Stimulated activated CD8-positive, alpha-beta memory T cell treated with anti-CD3 and anti-CD28 coated beads, Interleukin-4, amount 100 ng/mL, for 48 hours (primary cell): ENCODE measurements around the gene TAS2R60.
"Not testable (repeated sequence)": the region's sequence is repeated elsewhere in the genome, so short reads cannot be mapped to it uniquely, and the experiment has no call there.

Experiments
- DNase-seq: peaks from one replicate; pipeline ENCODE4 v3.0.0-alpha.2; 2020

Gene TAS2R60

DNA sequence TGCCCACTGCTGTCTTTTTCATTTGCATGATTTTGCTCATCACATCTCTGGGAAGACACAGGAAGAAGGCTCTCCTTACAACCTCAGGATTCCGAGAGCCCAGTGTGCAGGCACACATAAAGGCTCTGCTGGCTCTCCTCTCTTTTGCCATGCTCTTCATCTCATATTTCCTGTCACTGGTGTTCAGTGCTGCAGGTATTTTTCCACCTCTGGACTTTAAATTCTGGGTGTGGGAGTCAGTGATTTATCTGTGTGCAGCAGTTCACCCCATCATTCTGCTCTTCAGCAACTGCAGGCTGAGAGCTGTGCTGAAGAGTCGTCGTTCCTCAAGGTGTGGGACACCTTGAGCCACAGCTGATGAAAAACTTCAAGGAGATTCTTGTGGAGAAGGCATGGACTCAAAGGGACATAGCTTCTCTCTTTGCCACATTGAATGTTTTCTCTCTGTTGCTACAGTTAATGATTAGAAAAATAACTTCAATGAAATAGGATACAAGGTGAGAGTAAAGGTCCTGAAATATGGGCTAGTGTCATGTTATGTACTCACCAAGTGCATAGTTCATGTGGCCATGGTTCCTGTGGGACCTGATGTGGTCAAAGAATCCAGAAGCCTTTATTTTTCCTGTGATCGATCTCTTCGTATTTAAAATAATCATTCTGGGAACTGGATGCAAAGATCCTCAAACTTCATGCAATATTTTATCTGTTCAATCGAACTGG lies 970 bp downstream of the TAS2R60 start:
- DNase-seq, result no peak

- no peak for DNase-seq
These were observed 1.5 kb downstream of the TAS2R60 start for GRCh38 chr7:143444785-143445184.

DNA sequence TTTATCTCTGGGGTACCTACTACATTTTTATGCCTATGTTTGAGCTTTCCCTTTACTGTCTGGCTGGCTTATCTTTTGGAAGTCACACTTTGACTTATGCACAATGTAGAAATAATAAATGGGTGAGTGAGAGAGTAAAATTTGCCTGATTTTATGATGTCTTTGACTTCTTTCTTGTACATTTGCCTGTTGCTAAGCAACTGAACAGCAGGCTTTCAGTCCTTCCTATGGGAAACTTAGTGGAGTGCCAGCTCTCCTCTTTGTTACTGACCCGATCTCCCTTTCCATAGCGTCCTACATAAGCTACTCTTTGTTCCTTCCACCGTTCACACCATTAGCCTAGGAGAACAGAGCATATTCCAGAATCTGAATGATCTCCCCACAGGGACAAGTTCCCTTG lies 4.2 kb downstream of the TAS2R60 start:
- no peak for DNase-seq

- no peak for DNase-seq
These were observed 5.2 kb downstream of the TAS2R60 start for GRCh38 chr7:143448429-143448828.

- DNase-seq, result no peak
These were observed 6.5 kb downstream of the TAS2R60 start for GRCh38 chr7:143449793-143450192.

DNA sequence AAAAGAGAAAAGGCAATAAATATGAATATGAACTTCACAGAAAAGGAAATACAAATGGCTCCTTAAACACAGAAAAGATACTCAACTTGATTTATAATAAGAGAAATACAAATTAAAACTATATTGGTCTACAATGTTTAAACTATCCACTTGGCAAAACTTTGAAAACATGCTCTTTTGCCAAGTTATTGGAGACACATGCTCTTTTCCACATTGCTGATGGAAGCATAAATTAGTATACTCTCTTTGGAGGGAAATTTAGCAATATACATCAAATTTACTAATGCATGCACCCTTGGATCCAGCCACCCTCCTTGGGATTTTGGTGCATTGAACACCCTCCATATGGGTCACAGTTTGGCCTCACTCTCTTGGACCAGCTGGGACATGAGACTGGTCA lies 7.9 kb downstream of the TAS2R60 start:
- no peak for DNase-seq

DNA sequence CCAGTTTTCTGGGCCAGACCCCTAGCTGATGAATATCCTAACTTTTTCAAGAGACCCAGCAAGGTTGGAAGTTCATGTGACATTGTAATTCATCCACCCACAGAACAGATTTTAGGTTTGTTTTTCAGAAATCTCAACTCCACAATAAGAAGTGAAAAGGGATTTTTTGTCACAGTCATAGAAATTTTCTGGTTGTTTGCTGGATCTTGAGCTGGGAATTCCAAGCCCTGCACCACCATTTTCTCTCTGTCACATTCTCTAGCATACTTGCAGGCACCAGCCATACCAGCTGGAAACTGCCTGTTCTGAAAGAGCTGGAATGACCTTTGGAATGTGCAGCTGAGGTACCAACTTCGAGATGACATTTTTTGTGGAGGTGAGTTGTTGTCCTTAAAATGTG lies 8.5 kb downstream of the TAS2R60 start:
- DNase-seq, result no peak

DNA sequence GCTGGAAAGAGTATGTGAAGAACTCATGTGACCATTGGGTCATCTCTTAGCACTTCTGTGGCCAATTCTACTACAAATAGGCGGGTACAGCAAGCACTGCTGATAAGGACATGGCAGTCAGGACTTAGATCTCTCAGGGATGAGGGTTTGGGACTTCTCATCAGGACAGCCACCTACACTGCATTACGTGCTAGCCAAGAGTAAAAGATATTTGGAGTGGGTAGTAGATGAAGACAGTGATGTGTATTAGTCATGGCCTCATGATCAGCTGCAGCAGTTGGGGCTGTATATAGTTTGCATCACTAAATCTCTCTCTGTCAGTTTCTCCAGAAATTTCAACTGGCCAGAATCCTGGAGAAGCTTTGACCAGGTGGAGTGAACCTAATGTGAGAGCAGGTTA lies 9.2 kb downstream of the TAS2R60 start:
- DNase-seq, result no peak

- no peak for DNase-seq
These were observed 10.9 kb downstream of the TAS2R60 start for GRCh38 chr7:143454091-143454680.

DNA sequence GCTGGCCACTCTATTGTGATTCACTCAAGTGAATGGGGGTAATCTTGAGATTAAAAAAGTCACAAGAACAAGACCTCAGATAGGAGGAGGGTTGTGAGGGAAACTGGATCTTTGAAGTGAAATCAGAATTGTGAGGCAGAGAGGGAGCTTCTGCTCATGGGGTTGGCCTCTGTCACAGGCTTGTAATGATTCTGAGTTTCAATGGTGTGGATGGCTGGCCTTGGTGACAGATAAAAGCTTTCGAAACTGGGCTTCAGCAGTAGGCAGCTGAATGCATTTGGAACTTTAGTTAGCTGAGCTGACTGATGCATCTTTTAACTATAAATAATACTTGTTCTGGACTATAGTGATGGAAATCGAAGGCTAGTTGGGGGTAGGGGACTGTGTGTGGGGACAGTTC lies 12.2 kb downstream of the TAS2R60 start:
- DNase-seq, result no peak

- DNase-seq, result no peak
These were observed 12.7 kb downstream of the TAS2R60 start for GRCh38 chr7:143455942-143456341.

GRCh38 chr7:143456992-143457793 lies 13.9 kb downstream of the TAS2R60 start:
- DNase-seq, result no peak

GRCh38 chr7:143458263-143458662 lies 15.0 kb downstream of the TAS2R60 start:
- DNase-seq, result no peak

DNA sequence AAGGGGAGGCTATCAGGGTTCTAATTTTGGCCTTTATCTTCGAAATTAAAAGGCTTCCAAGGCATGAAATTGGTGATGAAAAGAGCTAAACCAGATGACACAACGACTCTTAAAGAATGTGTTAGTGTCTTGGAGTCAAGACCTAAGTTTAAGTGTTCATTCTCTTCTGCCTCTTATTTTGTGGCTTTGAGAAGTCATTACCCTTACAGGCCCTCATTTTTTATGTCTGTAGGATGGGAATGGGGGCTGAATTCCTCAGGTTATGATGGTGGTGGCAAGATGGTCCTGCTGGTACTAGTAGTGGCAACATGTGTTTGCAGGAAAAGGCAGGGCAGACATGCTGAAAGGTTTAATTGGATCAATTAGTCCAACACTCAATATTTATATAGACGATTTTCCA lies 15.4 kb downstream of the TAS2R60 start:
- no peak for DNase-seq

GRCh38 chr7:143459359-143459758 lies 16.1 kb downstream of the TAS2R60 start:
- no peak for DNase-seq

DNA sequence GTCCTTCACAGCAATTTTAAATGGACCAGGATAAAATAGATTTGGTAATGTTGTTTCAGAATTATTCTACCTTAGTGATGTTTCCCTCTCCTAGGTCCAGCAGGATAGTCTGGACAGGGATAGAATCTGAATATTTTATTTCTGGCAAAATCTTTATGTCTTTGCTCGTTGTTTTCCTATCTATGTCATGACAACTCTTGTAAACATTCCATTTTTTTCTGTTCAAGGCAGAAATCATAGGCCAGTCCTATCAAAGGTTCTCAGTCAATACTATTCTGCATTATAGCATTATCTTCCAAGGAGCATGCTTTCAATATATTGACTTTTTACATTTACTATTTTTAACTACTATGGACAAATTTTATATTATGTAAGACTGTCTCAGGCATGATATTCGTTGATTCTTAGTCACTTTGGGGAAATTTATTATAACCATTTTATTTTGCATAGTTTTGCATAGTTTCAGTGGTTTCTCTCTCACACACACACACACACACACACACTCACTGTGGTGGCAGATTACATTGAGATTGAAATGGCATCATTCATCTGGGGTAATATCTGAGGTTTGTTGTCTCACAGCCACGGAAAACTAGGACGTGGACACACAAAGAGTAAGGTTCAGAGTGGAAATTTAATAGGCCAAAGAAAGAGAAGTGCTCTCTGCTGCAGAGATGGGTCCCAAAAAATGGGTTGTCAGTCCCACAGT lies 17.2 kb downstream of the TAS2R60 start:
- DNase-seq, result no peak

DNA sequence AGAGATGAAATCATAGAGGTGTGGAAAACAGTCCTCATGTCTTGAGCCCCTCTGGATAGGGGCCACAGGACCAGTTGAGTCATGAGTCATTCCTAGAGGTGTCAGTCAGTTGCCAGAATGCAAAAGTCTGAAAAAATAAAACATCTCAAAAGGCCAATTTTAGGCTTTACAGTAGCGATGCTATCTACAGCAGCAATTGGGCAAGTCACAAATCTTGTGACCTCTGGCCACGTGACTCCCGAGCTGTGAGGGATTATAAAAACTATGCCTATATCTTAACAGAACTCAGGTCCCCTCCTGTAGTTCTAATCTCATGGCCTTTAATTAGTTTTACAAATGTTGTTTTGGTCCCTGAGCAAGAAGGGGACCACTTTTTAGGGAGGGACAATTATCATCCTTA lies 18.8 kb downstream of the TAS2R60 start:
- DNase-seq, result no peak

- DNase-seq, result no peak
These were observed 20.3 kb downstream of the TAS2R60 start for GRCh38 chr7:143463556-143463955.

DNA sequence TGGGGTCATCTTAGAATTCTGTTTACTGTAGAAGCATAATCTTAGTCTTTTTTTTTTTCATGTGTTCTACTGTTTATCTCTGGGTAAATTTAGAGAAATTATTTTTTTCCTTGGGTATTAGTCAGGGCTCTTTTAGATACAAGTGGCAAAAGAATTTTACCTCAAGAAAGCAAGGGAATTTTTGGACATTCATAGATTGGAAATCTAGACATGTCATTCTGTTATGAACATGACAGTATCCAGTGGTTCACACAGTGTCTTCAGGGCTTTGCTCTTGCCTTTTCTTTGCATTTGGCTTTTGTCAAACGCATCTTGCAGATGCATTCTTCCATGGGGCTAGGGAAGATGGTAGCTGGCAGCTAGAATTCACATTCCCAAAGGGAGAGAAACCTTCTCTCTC lies 20.7 kb downstream of the TAS2R60 start:
- DNase-seq, result no peak

GRCh38 chr7:143467724-143468123 lies 24.5 kb downstream of the TAS2R60 start:
- no peak for DNase-seq

DNA sequence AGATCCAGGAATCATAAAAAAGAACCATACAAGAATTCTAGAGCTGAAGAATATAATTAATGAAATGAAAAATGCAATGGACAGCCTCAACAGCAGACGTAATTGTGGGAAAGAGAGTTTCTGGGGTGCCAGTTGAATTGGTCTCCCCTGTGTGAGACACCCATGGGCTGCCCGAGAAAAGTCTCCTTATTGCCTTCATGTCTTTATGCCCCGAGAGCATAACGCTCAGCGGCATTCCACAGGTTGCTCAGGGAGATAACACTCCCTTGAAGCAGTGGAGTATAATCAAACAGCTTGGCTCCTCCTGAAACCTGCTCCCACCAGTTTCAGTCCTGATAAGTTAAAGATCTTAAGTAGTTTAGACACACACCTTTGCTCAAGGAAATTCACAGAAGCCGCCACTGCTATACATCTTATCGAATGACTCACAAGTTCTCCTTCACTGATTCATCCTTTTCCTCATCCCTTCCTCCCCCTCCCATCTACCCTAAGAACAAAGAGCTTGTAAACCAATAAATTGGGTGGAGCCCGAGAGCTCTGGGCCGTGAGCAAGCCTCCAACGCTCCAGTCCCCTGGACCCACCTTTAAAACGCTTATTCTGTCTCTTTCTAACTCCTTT lies 28.9 kb downstream of the TAS2R60 start:
- DNase-seq, result not testable (repeated sequence)

DNA sequence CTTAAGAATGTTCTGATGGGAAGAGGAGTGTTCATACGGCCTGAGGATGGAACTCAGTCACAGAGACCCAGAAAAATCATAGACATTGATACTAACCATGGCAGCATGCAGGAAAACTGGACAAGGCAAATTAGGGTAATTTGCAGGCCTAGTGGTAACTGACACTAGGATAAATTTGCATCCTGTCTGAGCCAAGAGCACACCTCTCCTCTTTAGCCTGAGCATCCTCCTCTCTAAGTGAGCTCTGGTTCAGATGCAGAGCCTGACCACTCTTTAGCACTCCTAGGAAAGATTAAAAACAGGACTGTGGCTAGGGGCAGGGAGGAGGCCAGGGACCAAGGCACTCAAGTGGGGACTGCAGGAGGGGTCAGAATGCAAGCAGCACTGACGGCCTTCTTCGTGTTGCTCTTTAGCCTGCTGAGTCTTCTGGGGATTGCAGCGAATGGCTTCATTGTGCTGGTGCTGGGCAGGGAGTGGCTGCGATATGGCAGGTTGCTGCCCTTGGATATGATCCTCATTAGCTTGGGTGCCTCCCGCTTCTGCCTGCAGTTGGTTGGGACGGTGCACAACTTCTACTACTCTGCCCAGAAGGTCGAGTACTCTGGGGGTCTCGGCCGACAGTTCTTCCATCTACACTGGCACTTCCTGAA lies 34.4 kb downstream of the TAS2R60 start, which contains the start of gene TAS2R41:
Gene TAS2R41 (plus strand): TSS at position 373 of the 650 bp plus-strand sequence. CDS start 0 bp downstream, at position 373.
- DNase-seq, result no peak
